IPS-20b (cell line): ENCODE data around the gene NBEAL2.

Experiments used
- H3K27ac ChIP-seq: one replicate; pipeline ENCODE4 v1.5.1; 2013; ENCODE audit warnings: low read length
- H3K27me3 ChIP-seq: 2 replicates; pipeline ENCODE4 v1.6.1; 2013; ENCODE audit warnings: mild to moderate bottlenecking, low read length, inconsistent platforms; ENCODE audit not compliant: insufficient read depth
- H3K36me3 ChIP-seq: 2 replicates; pipeline ENCODE4 v1.6.1; 2013; ENCODE audit warnings: low read depth, mild to moderate bottlenecking, inconsistent platforms, low read length, moderate library complexity; ENCODE audit not compliant: insufficient read depth
- H3K4me1 ChIP-seq: 2 replicates; pipeline ENCODE4 v1.6.1; 2013; ENCODE audit warnings: mild to moderate bottlenecking, control low read depth, inconsistent platforms, low read length, moderate library complexity; ENCODE audit not compliant: insufficient read depth
- H3K4me3 ChIP-seq: 2 replicates; pipeline ENCODE4 v1.5.1; 2013; ENCODE audit warnings: mild to moderate bottlenecking, low read length, inconsistent platforms
- H3K9ac ChIP-seq: 2 replicates; pipeline ENCODE4 v1.6.1; 2013; ENCODE audit warnings: low read depth, mild to moderate bottlenecking, inconsistent platforms, low read length, moderate library complexity
- H3K9me3 ChIP-seq: 2 replicates; pipeline ENCODE4 v1.6.1; 2013; ENCODE audit warnings: mild to moderate bottlenecking, low read depth, low read length, inconsistent platforms; ENCODE audit not compliant: insufficient read depth

The NBEAL2 gene

DNA sequence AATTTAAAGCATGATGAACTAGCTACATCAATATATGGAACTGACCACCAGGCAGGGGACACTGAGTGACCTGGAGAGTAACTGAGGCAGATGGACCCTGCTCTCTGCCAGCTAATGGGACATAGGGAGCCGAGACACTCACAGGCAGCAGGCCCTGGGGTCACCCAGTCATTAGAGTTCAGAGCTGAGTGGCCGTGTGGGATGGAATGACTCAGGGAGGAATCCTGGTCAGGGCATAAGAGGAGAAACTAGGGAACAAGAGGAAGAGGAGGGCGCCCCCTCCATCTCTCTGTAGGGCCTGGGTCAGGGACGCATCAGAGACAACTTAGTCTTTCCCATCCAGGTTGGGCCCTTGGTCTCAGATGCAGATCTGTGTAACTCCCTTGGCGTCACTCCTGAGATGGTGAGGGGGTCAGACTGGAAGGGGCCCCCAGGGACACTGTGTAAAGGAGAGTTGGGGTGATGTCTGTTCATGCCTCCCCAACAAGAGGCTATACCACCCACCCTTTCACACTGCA lies 42.7 kb upstream of the NBEAL2 start:
- Histone ChIP-seq H3K4me1 (peaks cover 21% of the 10 kb centered on the region), H3K27ac (no peak overlapping the region), H3K9ac (no peak overlapping the region), H3K4me3 (no peak overlapping the region), H3K27me3 (no peaks in the 10 kb centered on the region), H3K9me3 (no peaks in the 10 kb centered on the region), H3K36me3 (peaks cover 62% of the 10 kb centered on the region)

DNA sequence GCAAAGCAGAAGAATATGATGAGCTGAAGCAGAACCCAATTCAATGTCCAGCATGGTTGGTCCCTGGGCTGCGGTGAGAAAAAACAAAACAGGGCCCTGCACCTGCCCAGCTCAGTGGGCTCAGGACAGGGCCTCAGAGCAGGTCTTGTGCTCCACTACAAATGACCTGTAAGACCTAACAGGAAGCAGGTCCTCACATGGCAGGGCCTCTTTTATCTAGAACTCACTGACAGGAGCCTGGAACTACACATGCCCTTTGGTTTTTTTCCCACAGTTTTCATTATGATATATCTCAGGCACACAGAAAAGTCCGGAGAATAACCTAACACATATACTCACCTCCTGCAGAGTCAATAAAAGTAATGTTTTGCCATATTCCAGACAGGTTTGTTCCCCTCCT lies 41.3 kb upstream of the NBEAL2 start:
- Histone ChIP-seq H3K4me1 (peaks cover 23% of the 10 kb centered on the region), H3K27ac (no peak overlapping the region), H3K9ac (no peak overlapping the region), H3K4me3 (no peak overlapping the region), H3K27me3 (no peaks in the 10 kb centered on the region), H3K9me3 (no peaks in the 10 kb centered on the region), H3K36me3 (peaks cover 65% of the 10 kb centered on the region)

DNA sequence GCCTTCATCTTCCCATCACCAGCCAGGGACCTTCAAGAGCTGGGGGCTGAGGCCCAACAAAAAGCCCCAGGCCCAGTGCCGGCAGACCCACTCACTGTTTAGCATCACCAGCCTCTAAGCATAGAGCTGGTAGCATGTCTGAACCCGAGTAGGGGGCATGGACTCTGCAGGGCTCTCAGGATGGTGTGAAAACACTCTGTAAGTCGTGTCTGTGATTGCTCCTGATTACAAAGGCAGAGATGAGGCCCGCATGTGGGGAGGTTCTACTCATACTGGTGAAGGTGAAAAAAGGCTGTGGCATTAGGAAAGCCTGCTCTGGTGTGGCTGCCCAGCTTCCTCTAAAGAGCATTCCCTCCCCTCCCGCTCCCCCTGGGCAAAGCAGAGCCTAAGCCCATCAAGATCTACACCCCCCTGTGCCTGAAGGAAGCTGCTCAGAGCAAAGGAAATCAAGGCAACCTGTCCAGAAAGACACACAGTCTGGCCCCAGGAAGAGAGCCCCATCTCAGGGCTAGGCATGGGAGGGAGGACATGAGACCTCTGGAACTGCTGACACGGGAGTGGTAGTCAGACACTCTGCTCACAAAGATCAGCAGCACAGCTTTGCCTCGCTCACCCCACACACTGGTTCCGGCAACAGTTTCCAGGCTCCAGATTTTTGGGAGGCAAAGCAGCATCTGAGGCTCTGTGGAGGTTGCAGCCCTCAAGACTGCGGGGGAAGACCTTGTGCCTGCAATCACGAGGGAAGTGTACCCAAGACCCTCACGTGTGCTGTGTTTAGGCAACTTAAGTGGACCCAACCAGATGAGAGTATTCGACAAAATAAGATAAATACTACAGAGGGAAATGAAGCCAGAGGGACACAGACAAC lies 39.7 kb upstream of the NBEAL2 start:
- no peak overlapping the region for H3K4me3 ChIP-seq
- H3K9ac ChIP-seq = no peak overlapping the region
- peaks cover 62% of the 10 kb centered on the region for H3K36me3 ChIP-seq
- no peaks in the 10 kb centered on the region for H3K27me3 ChIP-seq
- H3K9me3 ChIP-seq = no peaks in the 10 kb centered on the region
- H3K27ac ChIP-seq = no peak overlapping the region
- peaks cover 32% of the 10 kb centered on the region for H3K4me1 ChIP-seq

DNA sequence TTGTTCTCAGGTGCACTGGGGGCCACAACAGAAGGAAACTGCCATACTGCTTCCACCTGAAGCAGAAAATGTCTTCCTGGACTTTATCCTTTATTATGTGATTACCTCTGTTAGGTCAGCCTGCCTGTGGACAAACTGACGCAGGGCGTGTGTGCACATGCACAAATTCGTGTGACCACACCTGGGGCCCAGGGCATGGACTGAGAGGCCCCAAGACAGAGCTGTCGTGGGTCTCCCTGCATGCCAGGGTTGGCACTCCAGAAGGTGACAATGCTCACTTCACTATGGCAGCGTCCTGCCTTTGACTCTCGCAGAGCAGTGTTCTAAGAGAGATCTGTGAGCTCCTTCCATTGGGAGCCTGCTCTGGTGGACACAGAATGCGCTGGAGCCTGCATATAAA lies 37.4 kb upstream of the NBEAL2 start:
- Histone ChIP-seq H3K9me3 (no peaks in the 10 kb centered on the region), H3K27ac (no peak overlapping the region), H3K4me1 (peaks cover 18% of the 10 kb centered on the region; the same call in 1 of the 2 replicates), H3K36me3 (peaks cover 56% of the 10 kb centered on the region), H3K9ac (no peak overlapping the region), H3K27me3 (no peaks in the 10 kb centered on the region), H3K4me3 (no peak overlapping the region)

DNA sequence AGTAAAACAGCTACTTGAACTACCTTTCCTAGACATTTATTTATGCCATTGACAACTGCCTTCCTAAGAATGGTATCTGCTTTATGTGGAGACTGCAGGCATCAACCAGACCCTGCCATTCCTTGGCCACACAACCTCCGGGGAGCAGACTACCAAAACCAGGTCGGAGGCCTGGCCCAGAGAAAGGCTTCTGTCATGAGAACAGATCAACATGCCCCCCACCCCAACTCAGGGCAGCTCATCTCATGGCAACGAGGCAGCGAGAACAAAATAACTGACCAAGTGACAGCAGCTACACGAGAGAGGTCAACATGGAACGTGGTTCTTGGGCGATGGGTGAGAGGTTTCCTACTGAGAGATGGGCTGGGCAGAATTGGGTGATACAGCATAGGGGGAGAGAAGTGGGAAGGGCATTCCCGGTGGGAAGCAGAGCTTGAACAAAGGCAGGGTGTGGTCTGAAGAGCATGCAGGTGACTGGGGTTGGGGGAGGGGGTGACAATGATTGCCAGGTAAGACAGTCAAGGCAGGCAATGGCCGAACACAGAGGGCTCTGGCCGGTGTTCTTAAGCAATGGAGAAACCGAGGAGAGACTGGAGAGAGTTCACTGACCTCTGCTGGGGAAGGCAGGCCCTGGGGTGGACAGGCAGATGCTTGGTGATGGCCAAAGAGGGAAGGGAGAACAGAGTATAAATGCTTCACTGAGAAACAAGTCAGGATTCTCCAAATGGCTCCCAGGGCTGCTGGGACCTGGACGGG lies 36.8 kb upstream of the NBEAL2 start:
- H3K9ac ChIP-seq = no peak overlapping the region
- H3K4me1 ChIP-seq = peaks cover 18% of the 10 kb centered on the region; the same call in 1 of the 2 replicates
- no peaks in the 10 kb centered on the region for H3K27me3 ChIP-seq
- H3K27ac ChIP-seq = no peak overlapping the region
- H3K9me3 ChIP-seq = no peaks in the 10 kb centered on the region
- no peak overlapping the region for H3K4me3 ChIP-seq
- H3K36me3 ChIP-seq = peaks cover 53% of the 10 kb centered on the region

DNA sequence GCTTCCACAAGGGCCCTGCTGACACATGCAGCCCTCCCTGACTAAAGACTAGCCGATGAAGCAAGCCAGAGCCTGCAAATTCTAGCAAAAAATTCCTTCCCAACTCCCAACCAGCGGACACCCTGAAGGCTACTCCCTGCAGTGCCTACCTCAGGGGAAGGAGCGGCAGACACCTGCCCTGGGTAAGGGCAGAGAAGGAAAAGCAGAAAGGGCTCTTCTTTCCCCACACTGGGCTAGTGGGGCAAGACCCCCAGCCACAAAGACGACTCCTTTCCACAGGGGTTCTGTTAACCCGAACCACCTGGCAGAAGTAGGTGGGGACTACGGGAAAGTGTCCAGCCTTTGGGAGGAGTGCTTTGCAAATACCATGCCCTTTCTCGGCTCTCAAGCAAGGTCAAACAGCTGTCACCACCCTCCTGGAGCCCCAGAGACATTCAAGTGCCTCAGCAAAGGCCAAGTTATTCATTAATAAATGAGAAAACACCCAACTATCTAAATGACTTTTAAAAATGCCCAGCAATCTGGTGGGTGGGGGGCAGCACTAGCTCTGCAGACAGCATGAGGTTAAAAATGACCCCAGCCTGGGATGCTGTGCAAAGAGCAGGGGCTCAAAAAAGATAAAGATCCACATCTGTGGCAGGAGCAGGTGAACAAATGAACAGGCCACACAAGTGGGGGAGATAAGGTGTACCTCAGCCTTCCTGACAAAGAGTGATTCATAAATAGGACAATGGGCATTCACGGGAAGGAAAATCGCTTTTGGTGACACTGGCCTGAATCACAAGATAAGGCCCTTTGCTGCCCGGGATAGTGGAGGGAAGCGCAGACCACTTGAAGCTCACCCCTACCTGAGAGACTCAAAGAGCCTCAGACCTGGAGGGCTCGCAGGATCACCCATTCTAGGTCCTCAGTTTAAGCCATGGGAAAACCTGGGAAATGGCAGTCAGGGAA lies 36.0 kb upstream of the NBEAL2 start:
- H3K9ac ChIP-seq = no peak overlapping the region
- H3K4me3 ChIP-seq = no peak overlapping the region
- peaks cover 49% of the 10 kb centered on the region for H3K36me3 ChIP-seq
- H3K9me3 ChIP-seq = no peaks in the 10 kb centered on the region
- H3K27ac ChIP-seq = no peak overlapping the region
- H3K4me1 ChIP-seq = peaks cover 18% of the 10 kb centered on the region; the same call in 1 of the 2 replicates
- no peaks in the 10 kb centered on the region for H3K27me3 ChIP-seq

DNA sequence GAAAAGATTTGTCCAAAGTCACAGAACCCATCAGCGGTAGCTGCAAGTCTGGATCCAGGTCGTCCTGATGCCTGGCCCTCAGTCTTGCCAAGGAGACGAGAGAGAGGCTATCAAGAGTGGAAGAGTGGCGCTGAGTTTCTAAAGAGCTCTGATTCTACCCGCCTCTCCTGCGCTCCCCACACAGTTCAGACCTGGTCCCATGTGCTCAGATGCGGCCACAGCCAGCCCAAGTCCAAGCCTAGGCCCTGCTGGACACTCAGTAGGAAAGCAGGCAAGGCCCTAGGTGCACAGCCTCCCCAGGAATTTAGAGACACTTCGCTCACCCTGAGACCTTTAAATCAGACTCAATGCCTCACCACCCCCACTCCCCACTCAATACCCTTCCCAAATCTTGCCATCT lies 35.3 kb upstream of the NBEAL2 start:
- H3K9ac ChIP-seq = no peak overlapping the region

DNA sequence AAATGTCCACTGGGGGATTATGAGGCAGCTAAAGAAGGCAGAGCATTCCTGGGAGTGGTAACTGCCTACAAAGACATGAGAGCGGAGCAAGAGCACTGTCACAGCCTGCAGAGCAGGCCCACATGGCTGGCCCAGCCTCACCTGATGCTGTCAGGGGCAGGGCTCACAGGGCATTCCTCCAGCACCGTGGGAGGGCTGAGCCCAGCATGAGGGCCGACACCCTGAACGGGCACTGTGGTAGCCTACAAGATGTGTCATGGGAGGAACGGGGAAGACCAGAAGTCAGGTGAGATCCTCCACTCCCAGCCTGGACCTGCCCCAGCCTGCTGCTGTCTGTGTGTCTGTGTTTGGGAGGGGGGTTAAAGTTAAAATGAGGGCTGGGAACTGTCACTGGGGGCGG lies 33.0 kb upstream of the NBEAL2 start:
- Histone ChIP-seq H3K4me3 (no peak overlapping the region), H3K9ac (no peak overlapping the region), H3K4me1 (peaks cover 21% of the 10 kb centered on the region), H3K27ac (no peak overlapping the region), H3K36me3 (peaks cover 24% of the 10 kb centered on the region), H3K9me3 (no peaks in the 10 kb centered on the region), H3K27me3 (no peaks in the 10 kb centered on the region)

More for the DNA sequence above, 35.3 kb upstream of the NBEAL2 start:
- Histone ChIP-seq H3K4me3 (no peak overlapping the region), H3K36me3 (peaks cover 42% of the 10 kb centered on the region), H3K27ac (no peak overlapping the region), H3K4me1 (peaks cover 21% of the 10 kb centered on the region), H3K27me3 (no peaks in the 10 kb centered on the region), H3K9me3 (no peaks in the 10 kb centered on the region)

DNA sequence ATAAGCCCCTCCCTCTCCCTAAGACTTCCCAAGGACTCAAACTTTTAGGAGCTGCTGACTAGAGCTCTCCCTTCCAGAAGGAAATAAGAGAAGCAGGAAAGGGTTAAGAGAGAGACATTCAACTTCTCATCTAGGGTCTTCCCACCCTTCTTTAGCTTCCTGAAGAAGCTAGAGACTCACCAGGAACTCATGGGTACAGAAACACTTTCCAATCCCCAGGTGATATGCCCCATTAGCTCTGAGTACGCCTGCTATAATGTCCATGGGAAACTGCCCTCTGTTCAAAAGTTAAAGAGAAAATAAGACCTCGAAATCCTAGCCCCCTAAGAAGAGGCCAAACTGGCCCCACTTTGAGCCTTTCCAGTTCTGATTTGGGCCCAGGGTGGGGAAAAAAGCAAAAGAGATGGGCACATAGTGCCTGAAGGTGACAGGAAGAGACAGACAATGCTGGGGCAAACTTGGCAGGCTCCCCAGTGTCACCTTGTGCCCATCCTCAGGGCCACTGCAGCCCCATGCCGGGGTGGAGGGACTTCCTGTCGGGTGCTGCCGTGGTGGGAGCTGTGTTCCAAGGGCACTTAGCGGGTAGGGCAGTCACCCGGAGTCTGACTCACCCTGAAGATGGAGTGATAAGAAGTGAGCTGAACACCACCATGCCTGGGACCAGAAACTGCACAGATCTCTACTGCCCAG lies 32.5 kb upstream of the NBEAL2 start:
- H3K27ac ChIP-seq = no peak overlapping the region
- no peak overlapping the region for H3K9ac ChIP-seq
- no peak overlapping the region for H3K4me3 ChIP-seq
- H3K4me1 ChIP-seq = peaks cover 21% of the 10 kb centered on the region
- H3K27me3 ChIP-seq = no peaks in the 10 kb centered on the region
- H3K36me3 ChIP-seq = peaks cover 20% of the 10 kb centered on the region
- H3K9me3 ChIP-seq = no peaks in the 10 kb centered on the region

DNA sequence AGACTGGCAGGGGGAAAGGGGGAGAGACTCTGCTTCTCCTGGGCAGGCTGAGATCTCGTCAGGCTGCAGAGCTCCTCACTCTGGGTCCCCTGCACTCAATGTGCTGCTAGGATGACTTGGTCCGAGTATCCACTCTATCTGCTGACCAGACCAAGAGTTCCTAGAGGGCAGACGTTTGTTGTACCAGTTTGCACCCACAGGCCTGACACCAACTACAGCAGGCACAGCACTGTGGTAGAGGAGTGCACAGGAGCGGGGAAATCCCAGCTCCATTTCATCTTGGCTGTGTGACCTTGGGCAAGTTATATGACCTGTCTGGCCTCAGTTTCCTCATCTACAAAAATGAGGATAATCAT lies 31.9 kb upstream of the NBEAL2 start:
- Histone ChIP-seq H3K4me1 (peaks cover 21% of the 10 kb centered on the region), H3K36me3 (peaks cover 19% of the 10 kb centered on the region), H3K27ac (no peak overlapping the region), H3K9me3 (no peaks in the 10 kb centered on the region), H3K9ac (no peak overlapping the region), H3K27me3 (no peaks in the 10 kb centered on the region), H3K4me3 (no peak overlapping the region)
